Fibroblast of lung (primary cell): ENCODE data around the gene AK1.

Experiments used
- CTCF ChIP-seq, 2 donors: IDR thresholded peaks in 1 of 2; conservative IDR thresholded peaks in 1 of 2; 1 replicate in 1 of 2; 2 replicates in 1 of 2; pipeline ENCODE4 v1.5.1; 2011 to 2012; ENCODE audit warnings: low read length in 2 of 2, control low read depth in 1 of 2, inconsistent platforms in 1 of 2, low read depth in 1 of 2, mild to moderate bottlenecking in 1 of 2
- EZH2 ChIP-seq: IDR thresholded peaks from 2 replicates; pipeline ENCODE4 v1.5.1; 2012; ENCODE audit warnings: low read length, control low read depth, mild to moderate bottlenecking; ENCODE audit errors: missing control alignments

GRCh38 chr9:127925959-127926905 lies 48.8 kb upstream of the AK1 start:
- TF ChIP-seq CTCF (conservative IDR thresholded peaks at IDR 0.05 in 1 of 2, IDR thresholded peaks at IDR 0.05 in 1 of 2; ENCODE audit: low read depth in 1 of 2, low read length in 2 of 2) (no peak), EZH2 (no peak)
